ENCODE results near the gene MMP17.
"Not testable (repeated sequence)": the region's sequence is repeated elsewhere in the genome, so short reads cannot be mapped to it uniquely, and the experiment has no call there.

MMP17 gene

GRCh38 chr12:131800594-131801135, 27.5 kb upstream of the MMP17 start:
- DNase-seq = no peak

- DNase-seq = no peak
Measured at GRCh38 chr12:131801254-131801866, 26.8 kb upstream of the MMP17 start.

GRCh38 chr12:131803961-131804521, 24.2 kb upstream of the MMP17 start:
- no peak for DNase-seq

- DNase-seq = no peak
Measured at GRCh38 chr12:131805421-131805820, 22.8 kb upstream of the MMP17 start.

- no peak for DNase-seq
Measured at GRCh38 chr12:131806674-131807073, 21.5 kb upstream of the MMP17 start.

GRCh38 chr12:131808744-131809371, 19.3 kb upstream of the MMP17 start:
- DNase-seq = no peak

GRCh38 chr12:131809476-131810254, 18.5 kb upstream of the MMP17 start:
- not testable (repeated sequence) for DNase-seq

GRCh38 chr12:131810726-131811125, 17.5 kb upstream of the MMP17 start:
- no peak for DNase-seq

- no peak for DNase-seq
Measured at GRCh38 chr12:131815131-131815530, 13.1 kb upstream of the MMP17 start.

GRCh38 chr12:131816495-131816894, 11.7 kb upstream of the MMP17 start:
- no peak for DNase-seq

GRCh38 chr12:131817241-131817640, 11.0 kb upstream of the MMP17 start:
- DNase-seq = no peak

- DNase-seq = no peak
Measured at GRCh38 chr12:131818821-131819585, 9.2 kb upstream of the MMP17 start.

- no peak for DNase-seq
Measured at GRCh38 chr12:131824450-131824849, 3.7 kb upstream of the MMP17 start.

- DNase-seq = no peak
Measured at GRCh38 chr12:131825146-131825892, 2.9 kb upstream of the MMP17 start.

- no peak for DNase-seq
Measured at GRCh38 chr12:131826097-131826928, 1.9 kb upstream of the MMP17 start.

- no peak for DNase-seq
Measured at GRCh38 chr12:131828671-131829355, 620 bp downstream of the MMP17 start.

- DNase-seq = no peak
Measured at GRCh38 chr12:131829356-131829747, 1.2 kb downstream of the MMP17 start.

GRCh38 chr12:131829791-131830334, 1.7 kb downstream of the MMP17 start:
- DNase-seq = no peak

GRCh38 chr12:131830335-131830913, 2.2 kb downstream of the MMP17 start:
- no peak for DNase-seq
